Fibroblast of peridontal ligament (primary cell): Measurements from ENCODE around the gene PARN.
"Not testable (repeated sequence)": the region's sequence is repeated elsewhere in the genome, so short reads cannot be mapped to it uniquely, and the experiment has no call there.

ENCODE experiments used
- DNase-seq: peaks from one replicate; pipeline ENCODE4 v3.0.0-alpha.2; 2010; ENCODE audit errors: extremely low read depth

PARN gene

GRCh38 chr16:14400978-14401710 lies 228.9 kb downstream of the PARN start:
- DNase-seq, result not testable (repeated sequence)

GRCh38 chr16:14400285-14400977 lies 229.6 kb downstream of the PARN start:
- DNase-seq, result no peak

GRCh38 chr16:14399378-14400284 lies 230.4 kb downstream of the PARN start:
- peak; percentile 91 for DNase-seq

GRCh38 chr16:14398014-14398717 lies 231.9 kb downstream of the PARN start:
- no peak for DNase-seq

GRCh38 chr16:14395710-14396304 lies 234.3 kb downstream of the PARN start:
- peak; percentile 59 for DNase-seq

GRCh38 chr16:14394834-14395233 lies 235.2 kb downstream of the PARN start:
- DNase-seq, result no peak

GRCh38 chr16:14392960-14393359 lies 237.1 kb downstream of the PARN start:
- no peak for DNase-seq

- no peak for DNase-seq
Observed at GRCh38 chr16:14389359-14389758, 240.7 kb downstream of the PARN start.

- DNase-seq, result no peak
Observed at GRCh38 chr16:14388243-14388642, 241.8 kb downstream of the PARN start.

- DNase-seq, result no peak
Observed at GRCh38 chr16:14386115-14386514, 243.9 kb downstream of the PARN start.
